ENCODE results near the gene CIP2A. TPM values are rescaled to one million over a fixed set of nuclear protein-coding genes. Genes with fewer than 3 reads are reported as not detected.

CIP2A gene
- total RNA-seq, 1 donor from 2014 or later = 8.2 TPM

- no peaks in the 10 kb centered on the region for H3K9me3 Mint-ChIP-seq (ENCODE audit: unreplicated experiment)
- H3K4me1 Mint-ChIP-seq (ENCODE audit: low read depth, unreplicated experiment) = no peaks in the 10 kb centered on the region
- H3K27ac Mint-ChIP-seq (ENCODE audit: unreplicated experiment) = no peak overlapping the region
- H3K27me3 Mint-ChIP-seq (ENCODE audit: unreplicated experiment) = peaks cover 2% of the 10 kb centered on the region
- no peak for DNase-seq
- H3K36me3 Mint-ChIP-seq (ENCODE audit: unreplicated experiment) = no peaks in the 10 kb centered on the region
- H3K4me3 Mint-ChIP-seq (ENCODE audit: unreplicated experiment) = no peak overlapping the region
- no peak for TF ChIP-seq CTCF (IDR thresholded peaks at IDR 0.05; ENCODE audit: partially characterized antibody, unreplicated experiment)
Measured at GRCh38 chr3:108554913-108555571, 34.2 kb downstream of the CIP2A start.

- Mint-ChIP-seq H3K27ac (ENCODE audit: unreplicated experiment) (no peak overlapping the region), H3K4me3 (ENCODE audit: unreplicated experiment) (no peak overlapping the region), H3K9me3 (ENCODE audit: unreplicated experiment) (no peaks in the 10 kb centered on the region), H3K36me3 (ENCODE audit: unreplicated experiment) (no peaks in the 10 kb centered on the region), H3K27me3 (ENCODE audit: unreplicated experiment) (no peaks in the 10 kb centered on the region), H3K4me1 (ENCODE audit: low read depth, unreplicated experiment) (no peaks in the 10 kb centered on the region)
- DNase-seq = no peak
- no peak for TF ChIP-seq CTCF (IDR thresholded peaks at IDR 0.05; ENCODE audit: partially characterized antibody, unreplicated experiment)
Measured at GRCh38 chr3:108554229-108554628, 35.0 kb downstream of the CIP2A start.

- no peak overlapping the region for H3K4me3 Mint-ChIP-seq (ENCODE audit: unreplicated experiment)
- H3K27me3 Mint-ChIP-seq (ENCODE audit: unreplicated experiment) = no peaks in the 10 kb centered on the region
- no peaks in the 10 kb centered on the region for H3K36me3 Mint-ChIP-seq (ENCODE audit: unreplicated experiment)
- no peaks in the 10 kb centered on the region for H3K9me3 Mint-ChIP-seq (ENCODE audit: unreplicated experiment)
- no peaks in the 10 kb centered on the region for H3K4me1 Mint-ChIP-seq (ENCODE audit: low read depth, unreplicated experiment)
- H3K27ac Mint-ChIP-seq (ENCODE audit: unreplicated experiment) = no peak overlapping the region
- peak; percentile 62 for TF ChIP-seq CTCF (IDR thresholded peaks at IDR 0.05; ENCODE audit: partially characterized antibody, unreplicated experiment)
- DNase-seq = no peak
Measured at GRCh38 chr3:108552267-108553159, 36.7 kb downstream of the CIP2A start.

GRCh38 chr3:108548886-108549285, 40.4 kb downstream of the CIP2A start:
- no peak overlapping the region for H3K27ac Mint-ChIP-seq (ENCODE audit: unreplicated experiment)
- no peaks in the 10 kb centered on the region for H3K4me1 Mint-ChIP-seq (ENCODE audit: low read depth, unreplicated experiment)
- H3K36me3 Mint-ChIP-seq (ENCODE audit: unreplicated experiment) = no peaks in the 10 kb centered on the region
- H3K9me3 Mint-ChIP-seq (ENCODE audit: unreplicated experiment) = no peaks in the 10 kb centered on the region
- H3K4me3 Mint-ChIP-seq (ENCODE audit: unreplicated experiment) = no peak overlapping the region
- H3K27me3 Mint-ChIP-seq (ENCODE audit: unreplicated experiment) = no peaks in the 10 kb centered on the region
- TF ChIP-seq CTCF (IDR thresholded peaks at IDR 0.05; ENCODE audit: partially characterized antibody, unreplicated experiment) = no peak
- no peak for DNase-seq

GRCh38 chr3:108548304-108548703, 40.9 kb downstream of the CIP2A start:
- Mint-ChIP-seq H3K4me1 (ENCODE audit: low read depth, unreplicated experiment) (no peaks in the 10 kb centered on the region), H3K9me3 (ENCODE audit: unreplicated experiment) (no peaks in the 10 kb centered on the region), H3K4me3 (ENCODE audit: unreplicated experiment) (no peak overlapping the region), H3K27ac (ENCODE audit: unreplicated experiment) (no peak overlapping the region), H3K27me3 (ENCODE audit: unreplicated experiment) (no peaks in the 10 kb centered on the region), H3K36me3 (ENCODE audit: unreplicated experiment) (no peaks in the 10 kb centered on the region)
- DNase-seq = no peak
- TF ChIP-seq CTCF (IDR thresholded peaks at IDR 0.05; ENCODE audit: partially characterized antibody, unreplicated experiment) = no peak
